GM19452 (cell line): ENCODE data around the gene KRTAP19-6.
"Not testable (repeated sequence)": the region's sequence is repeated elsewhere in the genome, so short reads cannot be mapped to it uniquely, and the experiment has no call there.

Experiments
- ATAC-seq: cut with Tn5 transposase; IDR thresholded peaks from one replicate; pipeline ENCODE4 v1.9.1; 2021; ENCODE audit not compliant: unreplicated experiment

The KRTAP19-6 gene, protein sequence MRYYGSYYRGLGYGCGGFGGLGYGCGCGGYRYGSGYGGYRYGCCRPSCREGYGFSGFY

DNA sequence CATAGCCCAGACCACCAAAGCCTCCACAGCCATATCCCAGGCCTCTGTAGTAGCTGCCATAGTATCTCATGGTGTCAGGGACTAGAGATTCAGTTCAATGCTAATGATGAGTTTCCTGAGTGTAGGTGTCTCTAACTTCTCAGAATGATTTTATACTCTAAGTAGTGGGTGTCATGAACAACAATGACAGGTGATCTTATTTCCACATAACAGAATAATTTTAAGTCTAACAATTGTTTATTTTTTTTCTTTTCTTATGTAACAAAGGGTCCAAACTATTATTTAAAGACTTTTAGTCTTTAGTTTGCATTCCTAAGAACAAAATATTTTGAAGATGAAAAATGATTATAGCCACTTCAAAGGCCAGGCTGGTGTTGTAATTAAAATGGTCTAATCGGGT lies at the start of gene KRTAP19-6:
Gene KRTAP19-6 (minus strand): TSS at position 101 of the 400 bp plus-strand sequence. CDS start 31 bp downstream, at position 70.
- no peak for ATAC-seq

DNA sequence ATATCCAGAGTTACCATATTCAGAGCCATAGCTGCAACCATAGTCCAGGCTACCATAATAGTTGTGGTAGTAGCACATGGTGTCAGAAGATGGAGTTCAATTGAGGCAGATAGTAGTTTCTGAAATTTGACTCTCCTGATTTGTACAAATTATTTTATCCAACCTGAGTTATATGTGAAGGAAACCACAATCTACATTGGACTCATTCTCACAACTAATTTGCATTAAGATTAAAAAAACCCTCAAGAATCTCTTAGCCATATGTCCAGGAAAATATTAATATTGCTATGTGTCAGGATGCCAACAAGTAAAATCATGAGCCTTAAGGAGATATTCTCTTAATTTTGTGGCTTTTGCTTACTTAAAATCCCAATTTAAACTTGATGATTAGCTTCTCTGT lies 48.6 kb upstream of the KRTAP19-6 start, which contains the start of gene KRTAP22-2:
Gene KRTAP22-2 (minus strand): TSS at position 101 of the 400 bp plus-strand sequence.
- ATAC-seq: no peak

DNA sequence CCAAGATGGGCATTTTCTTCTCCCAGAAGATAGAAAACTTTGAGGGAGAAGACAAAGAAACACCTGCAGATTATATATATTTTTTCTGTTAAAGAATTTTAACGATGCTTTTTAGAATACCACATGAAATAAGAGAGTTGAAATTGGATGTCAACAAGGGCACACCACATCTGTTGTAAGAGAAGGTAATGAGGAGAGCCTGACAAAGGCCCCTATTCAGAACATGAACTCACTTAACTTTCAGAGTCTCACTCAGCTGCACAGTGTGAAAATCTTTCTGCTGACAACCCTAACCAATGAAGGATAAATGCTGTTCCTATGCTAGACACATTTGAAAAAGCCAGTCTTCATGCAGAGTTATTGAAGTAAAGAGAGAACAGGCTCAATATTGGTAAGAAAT lies 41.2 kb upstream of the KRTAP19-6 start:
- no peak for ATAC-seq

DNA sequence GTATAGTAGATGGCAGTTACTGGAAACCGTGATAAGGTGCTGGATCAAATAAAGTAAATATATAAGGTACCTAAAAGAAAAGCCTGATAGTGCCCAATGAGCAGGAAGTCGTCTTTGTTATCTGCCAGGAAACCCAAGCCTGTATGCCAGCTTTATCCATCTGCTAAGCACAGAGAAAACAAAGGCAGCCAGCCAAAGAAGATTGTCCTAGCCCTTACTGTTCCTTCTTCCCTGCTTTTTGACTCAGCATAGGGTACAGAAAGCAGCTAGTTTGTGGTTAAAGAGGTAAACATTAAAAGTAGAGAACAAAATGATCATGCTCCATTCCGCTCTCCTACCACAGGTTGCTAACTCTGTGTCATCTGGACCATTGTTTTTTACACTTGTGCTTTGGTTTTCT lies 38.5 kb upstream of the KRTAP19-6 start:
- no peak for ATAC-seq

DNA sequence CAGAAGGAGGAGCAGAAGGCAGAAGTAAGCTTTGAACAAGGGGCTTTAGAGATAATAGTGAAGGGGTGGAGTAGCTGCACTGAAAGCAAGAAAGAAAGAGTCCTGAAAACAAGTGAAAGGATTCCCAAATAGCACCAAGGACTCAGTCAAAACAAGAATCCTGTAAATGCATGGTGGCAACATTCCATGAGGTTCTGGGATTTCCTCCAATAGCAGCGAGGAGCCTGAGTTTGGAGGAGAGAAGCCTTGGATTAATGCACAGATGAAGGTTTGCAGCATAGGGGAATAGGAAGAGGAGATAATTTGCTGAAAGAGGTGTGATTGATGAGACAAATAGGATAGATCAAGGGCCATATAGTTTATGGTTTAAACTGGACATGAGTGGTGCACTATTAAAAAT lies 37.7 kb upstream of the KRTAP19-6 start:
- ATAC-seq: no peak

DNA sequence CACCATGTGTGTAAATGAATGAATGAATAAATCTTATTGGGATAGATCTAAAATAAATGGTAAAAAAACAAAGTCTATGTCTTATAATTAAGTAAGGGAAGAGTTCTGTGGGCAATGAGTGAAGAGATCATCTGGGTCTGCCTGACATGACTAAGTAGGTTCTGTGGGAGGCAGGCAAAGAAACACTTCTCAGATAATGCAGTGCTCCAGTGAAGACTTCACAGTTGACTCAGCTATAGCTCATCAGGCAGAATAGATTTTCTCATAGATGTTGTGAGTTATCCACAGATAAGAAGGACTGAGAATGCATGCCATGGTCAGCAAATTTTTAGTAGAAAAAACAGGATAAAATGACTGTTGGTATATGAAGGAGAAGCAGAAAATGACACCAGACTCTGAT lies 36.1 kb upstream of the KRTAP19-6 start:
- ATAC-seq: no peak

DNA sequence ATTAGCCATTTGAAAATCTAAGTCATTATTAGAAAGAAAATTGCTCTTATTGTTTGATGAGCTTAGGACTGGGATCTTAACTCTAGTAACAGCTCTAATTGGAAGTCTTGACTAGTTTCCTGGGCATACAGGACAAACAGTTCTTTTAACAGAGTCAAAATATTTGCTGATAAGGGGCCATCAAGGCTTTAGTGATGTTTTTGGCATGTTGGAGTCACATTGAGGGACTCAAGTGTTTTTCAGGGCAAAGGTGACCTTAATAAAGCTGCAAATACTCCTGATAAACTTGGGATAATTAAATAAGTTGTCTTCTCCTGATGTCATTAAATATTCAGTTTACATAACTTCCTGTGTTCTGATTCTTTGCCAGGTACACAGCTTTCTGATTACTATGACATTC lies 26.0 kb upstream of the KRTAP19-6 start:
- no peak for ATAC-seq

DNA sequence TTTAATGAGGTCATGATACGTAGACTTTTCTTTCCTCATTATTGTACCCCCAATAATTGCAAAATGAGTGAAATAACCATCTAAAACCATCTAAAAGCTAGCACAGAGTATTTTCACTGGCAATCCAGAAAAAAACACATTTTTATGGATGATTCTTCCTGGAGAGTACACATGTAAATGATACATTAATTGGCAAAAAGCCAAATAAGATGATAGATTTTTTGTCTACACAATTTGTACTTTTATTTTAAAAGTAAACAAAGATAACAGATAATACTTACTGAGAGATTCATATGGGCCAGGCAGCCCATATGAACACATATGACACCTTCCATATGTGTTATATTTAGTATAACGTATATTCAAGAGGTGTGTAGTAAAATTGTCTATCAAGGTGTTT lies 22.0 kb upstream of the KRTAP19-6 start:
- ATAC-seq: no peak

DNA sequence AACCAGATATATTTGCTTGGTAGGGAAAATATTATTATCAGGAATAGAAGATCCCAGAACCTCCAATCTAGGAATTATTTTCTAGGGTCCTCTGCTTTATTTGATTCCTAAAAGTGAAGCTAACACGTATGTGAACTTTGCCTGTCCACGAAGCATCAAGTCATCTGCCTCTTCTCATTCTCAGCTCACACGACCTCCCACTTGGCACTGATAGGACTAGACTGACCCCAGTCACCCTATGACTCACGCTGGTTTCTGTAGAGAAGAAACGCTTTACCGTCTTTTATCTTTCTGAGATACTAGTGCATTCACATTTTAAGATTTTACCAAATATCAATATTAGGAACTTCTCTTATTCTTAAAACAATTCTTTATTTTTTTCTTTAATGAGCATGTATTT lies 21.4 kb upstream of the KRTAP19-6 start:
- no peak for ATAC-seq

DNA sequence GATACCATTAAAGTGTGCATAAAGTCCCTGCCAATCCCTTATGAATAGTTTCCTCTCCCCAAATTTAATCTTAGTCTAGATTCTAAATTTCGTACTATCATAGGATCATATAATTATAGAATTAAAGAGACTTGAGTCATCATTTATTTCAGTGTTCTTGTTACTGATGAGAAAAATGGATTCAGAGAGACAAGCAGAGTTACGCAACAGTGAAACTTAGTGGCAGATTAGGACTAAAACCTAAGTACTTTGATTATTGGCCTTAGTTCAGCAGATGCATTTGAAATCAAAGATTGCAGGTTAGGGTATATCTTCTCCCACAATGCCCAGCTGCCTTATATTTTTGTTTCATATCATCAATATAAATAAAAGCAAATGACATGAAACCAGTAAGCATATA lies 20.3 kb upstream of the KRTAP19-6 start:
- no peak for ATAC-seq

DNA sequence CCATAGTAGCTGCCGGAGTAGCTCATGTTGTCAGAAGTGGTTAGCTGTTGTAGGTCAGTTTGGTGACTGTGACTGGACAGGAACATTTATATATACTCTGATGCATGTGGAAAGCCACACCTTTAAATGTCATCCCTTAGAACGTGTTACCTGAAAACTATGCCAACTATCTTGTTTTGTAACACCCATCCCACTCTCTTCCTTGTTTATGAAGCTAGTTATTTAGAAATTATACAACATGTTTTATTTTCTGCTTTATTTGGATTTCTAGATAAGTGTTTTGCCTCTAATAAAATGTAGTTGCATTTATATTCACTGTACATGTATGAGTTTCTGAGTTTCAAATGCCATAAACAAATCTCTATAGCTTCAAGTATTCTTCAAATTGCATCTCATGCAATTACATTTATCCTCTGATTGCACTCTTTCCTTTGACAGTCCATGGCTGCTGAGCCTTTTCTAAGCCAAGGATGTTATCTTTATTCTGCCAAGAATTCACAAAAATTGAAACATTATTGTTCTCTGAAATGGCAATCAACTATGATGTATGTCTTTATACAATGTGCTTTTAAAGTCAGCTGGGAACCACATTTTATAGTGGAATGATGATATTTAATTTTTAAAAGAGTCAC lies 19.7 kb upstream of the KRTAP19-6 start, which contains the start of gene KRTAP19-7:
Gene KRTAP19-7 (minus strand): TSS at position 51 of the 632 bp plus-strand sequence. CDS start 25 bp downstream, at position 26.
- no peak for ATAC-seq

DNA sequence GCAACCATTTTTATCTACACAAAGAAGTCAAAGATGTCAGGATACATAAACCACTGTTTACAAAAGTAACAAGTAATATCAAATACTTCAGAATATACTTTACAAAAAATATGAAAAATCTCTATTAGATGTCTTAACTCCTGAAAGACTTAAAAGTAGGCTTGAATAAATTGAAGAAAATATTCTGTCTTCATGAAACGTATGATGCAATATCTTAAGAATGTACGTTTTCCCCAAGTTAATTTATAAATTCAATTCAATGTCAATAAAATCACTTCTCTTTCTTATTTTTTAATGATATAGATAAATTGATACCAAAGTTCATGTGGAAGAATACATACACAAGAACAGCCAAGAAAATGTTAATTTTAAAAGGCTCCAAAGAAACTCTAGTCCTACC lies 13.4 kb upstream of the KRTAP19-6 start:
- no peak for ATAC-seq

DNA sequence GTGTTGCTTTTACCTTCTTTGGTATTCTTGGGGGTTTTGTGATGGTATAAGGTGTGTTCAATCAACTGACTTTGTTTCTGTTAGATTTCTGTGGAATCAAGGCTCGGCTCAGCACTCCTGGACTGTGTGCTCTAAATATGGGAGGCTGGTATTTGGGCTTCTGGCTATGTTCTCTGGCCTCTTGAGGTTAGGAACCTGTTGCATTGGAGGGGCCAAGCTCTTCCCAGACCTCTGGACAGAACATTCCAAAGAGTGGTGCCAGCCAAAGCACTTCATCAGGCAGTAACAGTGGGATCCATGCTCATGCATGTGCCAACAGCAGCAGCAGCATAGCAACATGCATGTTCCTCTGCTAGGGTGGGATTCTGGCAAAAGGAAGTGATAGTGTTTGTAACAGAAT lies 11.1 kb upstream of the KRTAP19-6 start:
- ATAC-seq: no peak

DNA sequence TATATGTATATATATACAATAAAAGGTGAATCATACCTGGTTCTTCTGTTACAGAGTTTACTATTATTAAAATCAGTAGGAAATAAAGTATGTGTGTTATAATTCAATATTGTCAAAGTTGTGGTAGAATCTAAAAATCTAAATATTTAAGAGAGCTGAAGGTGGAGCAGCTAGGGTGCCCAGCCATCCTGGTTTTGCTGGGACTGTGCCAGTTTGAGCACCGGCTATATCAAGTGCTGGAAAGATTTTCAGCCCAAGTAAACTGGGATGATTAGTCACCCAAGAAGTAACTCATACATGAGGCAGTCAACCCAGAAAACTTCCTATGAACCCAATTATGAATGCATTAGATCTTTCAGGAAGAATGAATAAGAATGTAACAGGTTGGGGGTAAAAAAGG lies 22.8 kb downstream of the KRTAP19-6 start:
- no peak for ATAC-seq

DNA sequence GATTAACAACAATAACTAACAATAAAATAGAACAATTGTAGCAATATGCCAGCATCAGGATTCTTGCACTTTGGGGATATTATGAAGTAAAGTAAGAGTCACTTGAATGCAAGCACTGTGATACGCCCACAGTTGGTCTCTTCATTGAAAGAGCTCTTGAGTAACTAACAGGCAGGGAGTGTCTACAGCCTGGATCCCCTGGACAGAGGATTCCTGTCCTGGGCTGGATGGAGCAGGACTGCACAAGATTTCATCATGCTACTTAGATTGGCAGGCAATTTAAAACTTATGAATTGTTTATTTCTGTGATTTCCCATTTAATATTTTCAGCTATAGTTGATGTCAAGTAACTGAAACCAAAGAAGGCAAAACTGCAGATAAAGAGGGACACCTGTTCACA lies 26.0 kb downstream of the KRTAP19-6 start:
- ATAC-seq: no peak

DNA sequence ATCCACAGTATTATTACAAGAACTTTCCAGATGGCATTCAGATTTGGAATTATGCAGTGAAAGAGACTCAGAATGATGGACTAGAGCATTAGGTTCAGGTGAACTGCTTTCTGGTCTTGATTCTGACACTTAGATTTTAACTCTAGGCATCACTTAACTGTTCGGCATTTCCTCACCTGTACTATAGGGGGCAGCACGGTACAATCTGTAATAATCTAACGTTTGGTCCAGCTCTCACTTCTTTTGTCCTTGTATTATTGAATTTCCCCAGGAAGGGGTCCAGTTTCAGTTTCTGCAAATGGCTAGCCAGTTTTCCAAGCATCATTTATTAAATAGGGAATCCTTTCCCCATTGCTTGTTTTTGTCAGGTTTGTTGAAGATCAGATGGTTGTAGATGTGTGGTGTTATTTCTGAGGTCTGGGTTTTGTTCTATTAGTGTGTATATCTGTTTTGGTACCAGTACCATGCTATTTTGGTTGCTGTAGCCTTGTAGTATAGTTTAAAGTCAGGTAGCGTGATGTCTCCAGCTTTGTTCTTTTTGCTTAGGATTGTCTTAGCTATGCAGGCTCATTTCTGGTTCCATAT lies 36.0 kb downstream of the KRTAP19-6 start:
- ATAC-seq: not testable (repeated sequence)

DNA sequence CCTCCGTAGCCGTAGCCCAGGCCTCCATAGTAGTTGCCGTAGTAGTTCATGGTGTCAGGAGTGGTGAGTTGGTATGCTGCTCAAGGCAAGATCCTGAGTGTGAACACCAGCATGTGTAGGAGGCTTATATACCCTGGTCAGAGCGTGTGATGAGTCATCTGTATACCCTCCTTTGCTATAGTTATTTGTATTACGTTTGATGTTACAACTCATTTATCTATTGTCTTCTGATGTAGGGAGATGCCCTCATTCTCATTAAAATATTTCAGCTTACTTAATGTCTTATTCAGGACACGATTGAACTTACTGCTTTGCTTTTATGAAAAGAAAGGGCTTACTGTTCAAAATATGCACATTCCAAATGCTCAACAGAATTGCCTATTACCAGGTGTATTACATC lies 39.6 kb downstream of the KRTAP19-6 start, which contains the start of gene KRTAP19-5:
Gene KRTAP19-5 (minus strand): TSS at position 101 of the 400 bp plus-strand sequence. CDS start 51 bp downstream, at position 50.
- ATAC-seq: no peak

DNA sequence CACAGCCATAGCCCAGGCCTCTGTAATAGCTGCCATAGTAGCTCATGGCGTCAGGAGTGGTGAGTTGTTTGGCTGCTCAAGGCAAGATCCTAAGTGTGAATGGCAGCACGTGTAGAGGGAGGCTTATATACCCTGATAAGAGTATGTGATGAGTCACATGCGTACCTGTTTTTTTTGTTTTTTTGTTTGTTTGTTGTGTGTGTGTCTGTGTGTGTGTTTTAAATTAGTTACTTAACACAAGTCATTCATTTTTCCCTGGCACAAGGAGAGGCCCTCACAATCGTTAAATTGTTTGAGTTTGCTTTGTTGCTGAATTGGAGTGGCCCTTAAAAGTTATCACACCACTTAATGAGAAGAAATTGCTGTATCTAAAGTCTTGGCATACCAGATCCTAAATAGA lies 44.6 kb downstream of the KRTAP19-6 start, which contains the start of gene KRTAP19-4:
Gene KRTAP19-4 (minus strand): TSS at position 101 of the 400 bp plus-strand sequence. CDS start 55 bp downstream, at position 46.
- no peak for ATAC-seq

DNA sequence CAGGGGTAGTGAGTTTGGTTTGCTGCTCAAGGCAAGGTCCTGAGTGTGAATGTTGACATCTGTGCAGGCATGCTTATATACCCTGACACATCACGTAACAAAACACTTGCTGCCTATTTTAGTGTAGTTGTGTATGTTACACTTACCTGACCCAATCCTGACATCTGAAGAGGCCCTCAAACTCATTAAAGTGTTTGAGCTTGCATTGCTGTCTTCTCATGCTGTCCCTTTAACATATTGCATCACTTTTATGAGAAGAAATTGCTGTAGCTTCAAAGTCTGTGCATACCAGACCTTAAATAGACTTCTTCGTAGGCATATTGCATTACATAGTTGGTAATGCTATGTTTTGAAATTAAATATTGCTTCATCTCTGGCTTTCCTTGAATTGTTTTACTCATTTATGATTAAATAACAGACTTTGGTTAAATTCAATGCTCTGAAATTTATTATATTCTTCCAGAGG lies 49.7 kb downstream of the KRTAP19-6 start, which contains the start of gene KRTAP19-3:
Gene KRTAP19-3 (minus strand): TSS at position 51 of the 466 bp plus-strand sequence. CDS start 56 bp downstream, outside the sequence.
- no peak for ATAC-seq
